Posterior cingulate gyrus (tissue), 11 donors: Measurements from ENCODE around the gene NOL3.

Experiments used
- DNase-seq, 10 donors: peaks; one replicate each; pipeline versions ENCODE4 v3.0.0 to v3.0.0-alpha.2; 2020 to 2021; ENCODE audit warnings: mixed read lengths in 3 of 10
- intact Hi-C: fragments of 100-400 bp; cut with DNase I; formaldehyde crosslinking; loops from one replicate; pipeline ENCODE4 v1.15.1; 2023

NOL3 gene

DNA sequence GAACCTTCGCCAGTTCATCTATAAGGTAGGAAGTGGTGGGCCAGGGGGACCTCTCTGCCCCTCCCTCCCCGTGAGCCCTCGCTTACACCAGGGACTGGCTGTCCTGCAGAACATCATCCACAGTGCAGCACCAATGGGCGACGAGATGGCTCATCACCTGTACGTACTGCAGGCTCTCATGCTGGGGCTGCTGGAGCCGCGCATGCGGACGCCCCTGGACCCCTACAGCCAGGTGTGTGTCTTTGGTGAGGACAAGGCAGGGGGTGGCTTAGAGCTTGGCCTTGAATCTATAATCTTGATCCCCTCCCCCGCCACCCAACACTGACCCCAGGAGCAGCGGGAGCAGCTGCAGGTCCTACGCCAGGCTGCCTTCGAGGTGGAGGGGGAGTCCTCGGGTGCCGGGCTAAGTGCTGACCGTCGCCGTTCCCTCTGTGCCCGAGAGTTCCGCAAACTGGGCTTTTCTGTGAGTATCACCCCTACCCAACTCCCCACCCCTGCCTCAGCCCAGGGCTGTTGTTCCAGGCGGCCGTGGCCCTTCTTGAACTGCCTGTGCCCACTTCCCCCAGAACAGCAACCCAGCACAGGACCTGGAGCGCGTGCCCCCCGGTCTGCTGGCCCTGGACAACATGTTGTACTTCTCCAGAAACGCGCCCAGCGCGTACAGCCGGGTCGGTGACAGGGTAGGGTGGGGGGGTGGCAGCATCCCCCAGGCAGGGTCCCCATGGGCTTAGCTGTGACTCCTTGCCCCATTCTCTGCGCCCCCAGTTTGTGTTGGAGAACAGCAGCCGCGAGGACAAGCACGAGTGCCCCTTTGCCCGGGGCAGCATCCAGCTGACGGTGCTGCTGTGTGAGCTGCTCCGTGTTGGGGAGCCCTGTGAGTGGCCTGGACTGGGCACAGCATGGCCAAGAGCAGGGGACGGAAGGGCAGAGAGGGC is 31.3 kb downstream of the NOL3 start:
- no peak for DNase-seq
- intact Hi-C loops = no loop called here

DNA sequence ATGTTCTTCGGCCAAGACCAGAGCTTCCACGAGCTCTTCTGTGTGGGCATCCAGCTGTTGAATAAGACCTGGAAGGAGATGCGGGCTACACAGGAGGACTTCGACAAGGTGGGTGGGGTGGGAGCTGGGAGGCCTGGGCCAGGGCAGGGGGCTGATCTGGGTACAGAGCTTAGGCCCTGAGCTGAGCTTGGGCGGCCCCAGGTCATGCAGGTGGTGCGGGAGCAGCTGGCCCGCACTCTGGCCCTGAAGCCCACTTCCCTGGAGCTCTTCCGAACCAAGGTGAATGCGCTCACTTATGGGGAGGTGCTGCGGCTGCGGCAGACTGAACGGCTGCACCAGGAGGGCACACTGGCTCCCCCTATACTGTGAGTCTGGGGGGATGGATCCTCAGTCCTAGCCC is 32.1 kb downstream of the NOL3 start:
- DNase-seq = peak in 1 of 10 donors; percentile 65
- intact Hi-C loops = no loop called here

DNA sequence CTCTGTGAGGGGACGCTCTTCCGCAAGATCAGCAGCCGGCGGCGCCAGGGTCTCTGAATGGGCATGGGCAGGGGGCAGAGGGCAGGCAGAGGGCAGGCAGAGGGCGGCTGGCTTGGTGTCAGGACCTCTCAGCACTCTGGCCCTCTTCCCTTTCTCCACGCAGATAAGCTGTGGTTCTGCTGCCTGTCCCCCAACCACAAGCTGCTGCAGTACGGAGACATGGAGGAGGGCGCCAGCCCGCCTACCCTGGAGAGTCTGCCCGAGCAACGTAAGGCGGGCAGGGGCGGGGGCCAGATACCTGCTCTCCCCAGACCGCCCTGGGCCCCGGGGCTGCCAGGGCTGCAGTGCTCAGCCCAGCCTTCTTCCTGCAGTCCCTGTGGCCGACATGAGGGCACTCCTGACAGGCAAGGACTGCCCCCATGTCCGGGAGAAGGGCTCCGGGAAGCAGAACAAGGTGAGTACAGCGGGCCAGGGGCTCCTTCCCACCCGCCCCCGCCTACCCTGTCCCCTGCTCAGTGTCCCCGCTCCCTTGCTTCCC is 32.7 kb downstream of the NOL3 start:
- intact Hi-C loops = no loop called here
- no peak for DNase-seq

GRCh38 chr16:67204076-67204475 is 33.7 kb downstream of the NOL3 start:
- DNase-seq = no peak
- intact Hi-C loops = no loop called here

- DNase-seq = no peak
These were observed 35.9 kb downstream of the NOL3 start for GRCh38 chr16:67206129-67206837.

DNA sequence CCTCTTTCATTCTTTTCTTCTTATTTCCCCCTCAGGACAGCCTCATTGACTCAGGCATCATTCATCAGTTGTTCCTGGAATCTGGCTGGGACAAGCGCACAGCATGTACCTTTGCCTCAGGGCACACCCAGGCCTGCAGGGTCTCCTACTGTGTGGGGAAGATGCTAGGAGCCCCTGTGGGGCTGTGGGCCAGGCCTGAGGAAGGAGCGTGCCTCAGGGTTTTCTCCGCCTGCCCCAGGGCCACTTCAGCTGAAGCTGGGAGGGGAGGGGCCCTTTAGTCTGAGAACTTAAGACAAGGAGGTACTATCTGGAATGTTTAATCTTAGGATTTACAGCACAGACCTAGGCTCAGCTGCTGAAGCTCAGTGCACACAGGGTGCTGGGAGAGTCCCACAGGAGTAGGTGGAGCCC is 36.5 kb downstream of the NOL3 start:
- intact Hi-C loops = no loop called here
- DNase-seq = no peak

More at GRCh38 chr16:67206129-67206837, 35.9 kb downstream of the NOL3 start:
- intact Hi-C loops = no loop called here

- peak in 1 of 10 donors; percentile 59 for DNase-seq
- intact Hi-C loops = no loop called here
These were observed 37.1 kb downstream of the NOL3 start for GRCh38 chr16:67207249-67208091.

- intact Hi-C loops = no loop called here
These were observed 38.0 kb downstream of the NOL3 start for GRCh38 chr16:67208154-67208896.

GRCh38 chr16:67209565-67209964 is 39.2 kb downstream of the NOL3 start:
- no peak for DNase-seq
- intact Hi-C loops = no loop called here

More at GRCh38 chr16:67208154-67208896, 38.0 kb downstream of the NOL3 start:
- no peak for DNase-seq

GRCh38 chr16:67210069-67210937 is 40.0 kb downstream of the NOL3 start:
- no peak for DNase-seq
- intact Hi-C loops = no loop called here

GRCh38 chr16:67211674-67212073 is 41.3 kb downstream of the NOL3 start:
- DNase-seq = no peak
- intact Hi-C loops = no loop called here

DNA sequence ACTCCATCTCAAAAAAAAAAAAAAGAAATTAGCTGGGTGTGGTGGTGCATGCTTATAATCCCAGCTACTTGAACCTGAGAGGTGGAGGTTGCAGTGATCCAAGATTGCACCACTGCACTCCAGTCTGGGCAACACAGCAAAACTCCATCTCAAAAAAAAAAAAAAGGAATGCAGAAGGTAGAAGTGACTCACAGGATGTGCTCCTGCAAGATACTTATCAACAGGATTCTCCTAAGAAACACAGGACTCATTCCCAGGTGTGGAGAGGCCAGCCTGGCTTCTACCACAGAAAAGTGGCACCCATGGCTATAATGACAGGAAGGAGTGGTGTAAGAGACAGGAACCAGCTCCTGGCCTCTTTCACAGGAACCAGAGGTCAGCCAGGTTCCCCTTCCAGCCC is 42.4 kb downstream of the NOL3 start:
- DNase-seq = no peak
- intact Hi-C loops = no loop called here

DNA sequence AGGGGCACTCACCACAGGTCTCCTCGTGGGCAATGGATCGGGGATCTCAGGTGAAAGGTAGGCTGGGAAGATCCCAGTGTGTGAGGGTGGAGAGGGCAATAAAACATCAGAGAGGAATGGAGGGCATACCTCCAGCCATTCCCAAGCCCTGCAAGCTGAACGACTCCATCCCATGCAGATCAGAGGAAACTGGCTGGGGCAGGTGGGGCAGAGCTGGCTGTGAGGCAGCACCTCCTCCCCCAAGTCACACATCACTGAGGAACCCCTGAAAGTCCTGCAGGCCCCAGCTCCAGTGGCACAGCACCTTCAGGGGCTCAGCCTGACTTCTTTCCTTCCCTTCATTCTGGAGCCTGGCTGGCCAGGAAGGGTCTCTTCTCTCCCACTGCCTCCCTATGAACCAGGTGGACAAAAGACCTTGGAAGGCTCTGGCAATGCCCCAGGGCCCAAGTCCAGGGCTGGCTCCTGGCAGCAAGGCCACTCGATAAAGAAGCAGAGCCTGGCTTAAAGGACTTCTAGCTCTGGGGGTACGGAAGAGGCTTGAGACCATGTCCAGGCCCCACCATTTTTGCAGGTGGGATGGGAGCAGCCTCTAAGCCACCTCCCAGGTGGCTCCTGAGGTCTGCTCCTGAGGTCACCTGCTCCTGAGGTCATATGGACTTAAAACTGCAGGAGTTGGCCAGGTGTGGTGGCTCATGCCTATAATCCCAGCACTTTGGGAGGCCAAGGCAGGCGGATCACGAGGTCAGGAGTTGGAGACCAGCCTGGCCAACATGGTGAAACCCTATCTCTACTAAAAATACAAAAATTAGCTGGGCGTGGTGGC is 43.1 kb downstream of the NOL3 start:
- intact Hi-C loops = no loop called here
- no peak for DNase-seq

GRCh38 chr16:67215706-67216105 is 45.4 kb downstream of the NOL3 start:
- no peak for DNase-seq

DNA sequence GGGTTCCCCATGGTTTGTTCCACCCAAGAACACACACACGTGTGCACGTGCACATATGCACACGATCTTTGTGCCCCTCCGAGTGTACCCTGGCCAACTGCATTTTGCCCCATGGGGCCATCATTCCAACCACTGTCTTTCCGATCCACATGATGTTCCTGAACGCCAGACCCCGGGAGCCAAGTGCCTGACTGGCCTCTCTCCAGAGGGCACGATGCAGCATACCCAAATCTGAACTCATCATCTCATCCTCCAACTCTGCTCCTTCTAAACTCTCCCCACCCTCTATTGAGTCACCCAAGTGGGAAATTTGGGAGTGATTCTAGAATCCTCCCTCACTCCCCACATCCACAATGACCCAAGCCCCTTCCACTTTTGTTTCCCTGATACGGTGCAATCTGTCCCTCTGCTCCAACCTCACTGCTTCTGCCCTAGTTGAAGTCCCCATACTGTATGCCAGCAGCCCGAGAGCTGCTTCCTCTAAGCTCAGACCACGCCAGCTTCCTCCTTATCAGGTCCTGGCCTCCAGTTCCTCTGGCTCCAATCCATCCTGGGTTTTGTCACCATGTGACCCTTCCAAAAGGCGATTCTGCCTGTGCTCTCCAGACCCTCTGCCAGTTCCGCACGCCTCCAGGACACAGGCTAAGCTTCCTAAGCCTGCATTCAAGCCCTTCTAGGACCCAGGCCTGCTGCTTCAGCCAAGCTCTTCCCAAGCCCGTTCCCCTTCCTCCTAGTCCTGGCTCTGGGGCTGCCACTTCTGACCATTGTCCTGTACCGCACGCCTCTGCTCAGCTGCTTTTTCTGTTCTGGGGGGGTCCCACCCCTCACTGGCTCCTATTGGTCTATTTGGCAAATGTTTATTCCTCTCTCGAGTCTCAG is 46.5 kb downstream of the NOL3 start:
- intact Hi-C loops = no loop called here
- DNase-seq = no peak

More at GRCh38 chr16:67215706-67216105, 45.4 kb downstream of the NOL3 start:
- intact Hi-C loops = no loop called here

- intact Hi-C loops = no loop called here
- no peak for DNase-seq
These were observed 53.7 kb downstream of the NOL3 start for GRCh38 chr16:67223992-67224391.
